SKM-1 (cell line): ENCODE data around the gene CCNF.
"Not testable (repeated sequence)": the region's sequence is repeated elsewhere in the genome, so short reads cannot be mapped to it uniquely, and the experiment has no call there.

Experiments
- DNase-seq: peaks from one replicate; lab custom pipeline; 2025; ENCODE audit not compliant: unreplicated experiment; lab: John Stamatoyannopoulos, UW

CCNF gene

GRCh38 chr16:2471016-2471652, 41.9 kb downstream of the CCNF start, which contains the start of gene NTN3:
Gene NTN3 (plus strand): TSS chr16:2471297. CDS start chr16:2471702, 405 bp downstream.
- DNase-seq: no peak

- DNase-seq: no peak
These were observed 42.6 kb downstream of the CCNF start for GRCh38 chr16:2471653-2472487.

GRCh38 chr16:2472488-2472864, 43.2 kb downstream of the CCNF start:
- no peak for DNase-seq

GRCh38 chr16:2472885-2473445, 43.7 kb downstream of the CCNF start:
- no peak for DNase-seq

GRCh38 chr16:2473446-2473926, 44.2 kb downstream of the CCNF start:
- DNase-seq: no peak

- peak; percentile 41 for DNase-seq
These were observed 45.0 kb downstream of the CCNF start for GRCh38 chr16:2473999-2474876.

- no peak for DNase-seq
These were observed 45.7 kb downstream of the CCNF start, which contains the start of gene TBC1D24 for GRCh38 chr16:2474877-2475412. Gene TBC1D24 (plus strand): TSS chr16:2475127. CDS start chr16:2496149, 21,022 bp downstream.

GRCh38 chr16:2475413-2476344, 46.4 kb downstream of the CCNF start:
- no peak for DNase-seq

GRCh38 chr16:2476345-2476720, 47.1 kb downstream of the CCNF start:
- DNase-seq: no peak

GRCh38 chr16:2476741-2477140, 47.5 kb downstream of the CCNF start:
- DNase-seq: no peak

GRCh38 chr16:2477327-2477726, 48.1 kb downstream of the CCNF start:
- DNase-seq: no peak

GRCh38 chr16:2478279-2478678, 49.0 kb downstream of the CCNF start:
- no peak for DNase-seq

GRCh38 chr16:2479996-2480395, 50.7 kb downstream of the CCNF start:
- DNase-seq: not testable (repeated sequence)

- no peak for DNase-seq
These were observed 51.7 kb downstream of the CCNF start for GRCh38 chr16:2480948-2481347.

- DNase-seq: no peak
These were observed 52.4 kb downstream of the CCNF start for GRCh38 chr16:2481676-2482075.

GRCh38 chr16:2482249-2482648, 53.0 kb downstream of the CCNF start:
- no peak for DNase-seq

- no peak for DNase-seq
These were observed 53.7 kb downstream of the CCNF start for GRCh38 chr16:2482708-2483534.
